GM19238 (cell line): ENCODE data around the gene RAB22A.

Experiments
- DNase-seq: peaks from one replicate; pipeline ENCODE4 v3.0.0; 2011; ENCODE audit warnings: low spot score; ENCODE audit not compliant: insufficient read length

The RAB22A gene

DNA sequence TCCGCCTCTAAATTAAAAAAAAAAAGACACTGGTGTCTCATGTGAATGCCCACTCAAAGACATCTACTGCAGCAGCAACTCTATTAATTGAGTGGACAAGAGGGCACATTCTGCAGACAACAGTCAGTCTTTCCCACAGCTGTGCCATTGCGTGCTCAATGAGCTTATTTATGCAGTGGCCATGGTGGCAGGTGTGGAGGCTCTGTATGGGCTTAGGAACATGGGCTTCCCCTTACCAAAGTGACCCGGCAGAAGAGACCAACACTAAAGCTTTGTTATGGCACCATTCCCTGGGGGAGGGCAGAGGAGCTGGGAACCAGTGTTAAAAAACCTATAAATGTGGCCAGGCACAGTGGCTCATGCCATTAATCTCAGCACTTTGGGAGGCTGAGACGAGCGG, 75.3 kb downstream of the RAB22A start:
- no peak for DNase-seq

GRCh38 chr20:58388028-58388601, 78.6 kb downstream of the RAB22A start:
- DNase-seq: no peak

GRCh38 chr20:58388882-58389323, 79.4 kb downstream of the RAB22A start, which contains the start of gene VAPB:
Gene VAPB, plus strand, starts transcription at chr20:58389229. Its CDS starts 231 bp downstream, at chr20:58389460.
- DNase-seq: peak; percentile 83

DNA sequence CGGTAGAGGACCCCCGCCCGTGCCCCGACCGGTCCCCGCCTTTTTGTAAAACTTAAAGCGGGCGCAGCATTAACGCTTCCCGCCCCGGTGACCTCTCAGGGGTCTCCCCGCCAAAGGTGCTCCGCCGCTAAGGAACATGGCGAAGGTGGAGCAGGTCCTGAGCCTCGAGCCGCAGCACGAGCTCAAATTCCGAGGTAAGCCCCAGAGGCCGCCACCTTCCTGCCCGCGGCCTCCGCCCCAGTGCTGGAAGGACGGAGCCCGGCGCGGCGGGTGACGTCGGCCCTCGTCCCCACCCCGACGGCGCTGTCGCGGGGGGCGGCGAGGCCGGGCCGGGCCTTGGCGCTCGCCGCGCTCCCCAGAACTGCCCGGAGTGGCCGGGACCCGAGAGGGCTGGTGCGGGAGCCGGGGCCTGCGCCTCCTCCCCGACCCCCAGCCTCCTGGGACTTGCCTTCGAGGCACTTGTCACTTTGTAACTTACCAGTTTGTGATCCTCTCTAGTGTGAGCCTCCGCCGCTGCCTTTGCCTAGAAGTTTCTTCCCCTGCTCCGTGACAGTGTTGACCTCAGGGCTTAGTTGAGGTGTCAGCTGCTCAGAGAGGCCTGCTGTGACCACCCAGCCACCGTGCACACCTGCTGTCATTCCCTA, 79.9 kb downstream of the RAB22A start:
- peak; percentile 13 for DNase-seq

DNA sequence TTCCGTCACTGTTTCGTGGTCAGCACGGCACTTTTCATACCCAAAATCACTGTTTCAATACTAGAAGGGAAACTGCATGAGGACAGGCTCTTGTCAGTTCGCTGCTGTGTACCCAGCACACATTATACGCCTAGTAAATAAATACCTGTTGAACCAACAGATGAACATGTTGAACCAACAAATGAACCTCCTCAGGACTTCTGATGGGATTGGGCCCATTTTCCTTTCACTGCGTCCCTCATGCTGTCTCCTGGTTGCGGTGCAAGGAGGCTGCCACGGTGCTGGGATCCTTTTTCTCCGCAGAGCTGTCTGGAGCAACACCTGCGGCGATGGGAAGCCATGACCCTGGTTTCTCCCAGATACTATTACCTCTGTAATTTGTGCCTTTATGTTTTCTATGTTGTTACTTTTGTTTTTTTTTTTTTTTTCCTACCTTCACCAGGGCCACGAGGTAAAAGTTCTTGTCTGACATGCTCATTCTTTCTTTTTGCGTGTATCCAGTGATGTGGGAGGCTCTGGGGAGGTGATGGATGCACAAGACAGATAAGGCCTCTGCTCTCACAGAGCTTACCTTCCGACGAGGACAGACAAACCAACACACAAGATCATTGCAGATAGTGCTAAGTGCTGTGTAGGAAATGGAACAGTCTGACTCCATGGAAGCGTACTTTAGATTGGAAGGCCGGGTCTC, 80.6 kb downstream of the RAB22A start:
- no peak for DNase-seq

DNA sequence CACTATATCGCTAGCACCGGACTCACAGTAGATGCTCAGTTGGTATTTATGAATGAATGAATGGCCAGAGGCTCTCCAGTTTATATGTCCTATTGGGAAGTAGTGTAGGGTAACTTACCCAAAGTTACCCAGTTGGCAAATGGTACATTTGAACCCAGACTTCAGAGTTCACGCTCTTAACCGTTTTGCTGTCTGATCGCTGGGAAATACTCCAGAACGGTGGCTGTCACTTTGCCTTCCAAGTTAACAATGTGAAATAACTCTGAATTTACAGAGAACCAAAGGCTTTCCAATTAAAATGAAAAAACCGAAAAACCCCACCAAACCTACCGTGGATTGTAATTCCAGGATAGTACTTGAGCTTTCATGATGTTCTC, 81.1 kb downstream of the RAB22A start:
- no peak for DNase-seq

GRCh38 chr20:58392286-58392685, 82.8 kb downstream of the RAB22A start:
- DNase-seq: no peak

GRCh38 chr20:58393299-58393698, 83.8 kb downstream of the RAB22A start:
- no peak for DNase-seq

DNA sequence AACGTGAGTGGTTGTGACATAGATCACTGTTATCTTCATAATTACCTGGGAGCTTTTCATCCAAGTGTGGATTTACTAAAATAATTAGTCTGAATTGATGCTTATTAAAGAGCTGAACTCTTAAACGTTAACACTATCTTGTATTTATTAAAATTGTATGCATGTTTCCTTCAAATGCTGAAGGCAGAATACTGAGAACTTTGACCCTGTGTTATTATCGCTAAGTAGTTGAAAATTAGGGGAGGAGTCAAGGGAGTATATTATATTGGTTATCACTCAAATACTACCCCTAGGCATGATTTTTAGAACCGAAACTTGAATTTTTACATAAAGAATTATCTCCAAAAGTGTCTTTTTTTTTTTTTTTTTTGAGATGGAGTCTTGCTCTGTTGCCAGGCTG, 85.3 kb downstream of the RAB22A start:
- DNase-seq: no peak

- no peak for DNase-seq
Observed at GRCh38 chr20:58395604-58396003, 86.1 kb downstream of the RAB22A start.

DNA sequence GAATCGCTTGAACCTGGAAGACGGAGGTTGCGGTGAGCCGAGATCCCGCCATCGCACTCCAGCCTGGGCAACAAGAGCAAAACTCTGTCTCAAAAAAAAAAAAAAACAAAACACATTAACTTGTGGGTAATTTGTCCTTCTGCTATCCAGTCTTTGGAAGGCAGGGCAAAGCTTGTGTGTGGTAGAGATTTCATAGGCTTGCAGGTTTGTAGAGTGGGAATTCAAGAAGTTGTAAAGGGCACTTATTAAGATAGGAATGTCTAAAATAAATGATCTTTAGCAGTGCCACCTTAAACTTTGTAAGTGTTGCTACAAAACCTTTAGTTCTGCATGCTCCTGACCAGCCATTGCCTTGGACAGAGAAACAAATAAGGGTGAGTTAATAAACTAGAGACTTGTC, 87.9 kb downstream of the RAB22A start:
- no peak for DNase-seq

GRCh38 chr20:58398254-58398653, 88.7 kb downstream of the RAB22A start:
- DNase-seq: no peak

DNA sequence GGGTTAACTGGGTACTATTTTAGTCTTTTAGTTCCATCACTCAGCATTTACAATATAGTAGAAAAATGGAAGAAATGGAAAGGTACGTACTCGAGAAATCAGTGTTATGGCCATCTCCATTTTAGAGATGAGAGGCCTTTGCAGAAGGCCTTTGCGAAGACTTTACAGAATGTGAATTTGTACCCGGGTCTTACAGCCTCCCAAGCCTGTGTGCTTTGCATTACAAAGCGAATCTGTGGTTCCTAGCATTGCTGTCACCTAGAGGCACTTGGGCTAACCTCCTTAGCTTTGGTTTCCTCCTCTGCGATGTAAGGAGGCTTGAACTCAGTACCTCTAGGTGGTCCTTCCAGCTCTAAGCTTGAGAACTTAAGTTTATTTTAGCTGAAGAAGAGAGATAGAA, 90.4 kb downstream of the RAB22A start:
- no peak for DNase-seq

DNA sequence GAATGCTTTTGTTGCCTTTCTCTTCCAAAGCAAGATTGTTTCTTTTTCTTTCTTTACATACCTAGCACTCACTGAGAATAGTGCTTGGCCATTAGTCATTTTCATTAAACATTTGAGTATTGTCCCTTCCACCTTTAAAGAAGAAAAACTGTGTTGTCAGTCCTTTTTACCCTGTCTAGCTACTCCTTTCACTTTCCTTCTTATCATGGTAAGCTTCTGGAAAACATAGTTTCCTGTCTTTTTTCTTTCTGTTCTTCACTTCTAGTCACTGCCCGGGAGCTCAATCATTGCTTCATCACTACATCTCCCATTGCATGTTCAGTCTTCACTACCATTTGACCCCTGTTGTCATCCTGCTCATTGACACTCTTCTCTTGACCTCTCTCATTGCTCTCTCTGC, 91.6 kb downstream of the RAB22A start:
- DNase-seq: no peak

GRCh38 chr20:58402305-58402704, 92.8 kb downstream of the RAB22A start:
- DNase-seq: no peak

DNA sequence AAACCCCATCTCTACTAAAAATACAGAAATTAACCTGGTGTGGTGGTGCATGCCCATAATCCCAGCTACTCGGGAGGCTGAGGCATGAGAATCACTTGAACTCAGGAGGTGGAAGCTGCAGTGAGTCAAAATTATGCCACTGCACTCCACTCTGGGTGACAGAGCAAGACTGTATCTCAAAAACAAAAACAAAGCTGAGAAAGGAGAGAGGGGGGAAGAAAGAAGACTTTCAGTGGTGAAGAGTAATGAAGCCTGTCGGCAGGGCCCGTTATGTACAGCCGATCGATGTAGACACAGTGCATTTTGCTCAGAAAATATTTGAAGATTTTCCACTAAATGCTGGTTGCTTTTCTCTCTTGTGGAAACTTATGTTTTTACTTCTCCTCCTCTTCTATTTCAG, 93.3 kb downstream of the RAB22A start:
- no peak for DNase-seq

GRCh38 chr20:58403272-58403671, 93.8 kb downstream of the RAB22A start:
- no peak for DNase-seq

DNA sequence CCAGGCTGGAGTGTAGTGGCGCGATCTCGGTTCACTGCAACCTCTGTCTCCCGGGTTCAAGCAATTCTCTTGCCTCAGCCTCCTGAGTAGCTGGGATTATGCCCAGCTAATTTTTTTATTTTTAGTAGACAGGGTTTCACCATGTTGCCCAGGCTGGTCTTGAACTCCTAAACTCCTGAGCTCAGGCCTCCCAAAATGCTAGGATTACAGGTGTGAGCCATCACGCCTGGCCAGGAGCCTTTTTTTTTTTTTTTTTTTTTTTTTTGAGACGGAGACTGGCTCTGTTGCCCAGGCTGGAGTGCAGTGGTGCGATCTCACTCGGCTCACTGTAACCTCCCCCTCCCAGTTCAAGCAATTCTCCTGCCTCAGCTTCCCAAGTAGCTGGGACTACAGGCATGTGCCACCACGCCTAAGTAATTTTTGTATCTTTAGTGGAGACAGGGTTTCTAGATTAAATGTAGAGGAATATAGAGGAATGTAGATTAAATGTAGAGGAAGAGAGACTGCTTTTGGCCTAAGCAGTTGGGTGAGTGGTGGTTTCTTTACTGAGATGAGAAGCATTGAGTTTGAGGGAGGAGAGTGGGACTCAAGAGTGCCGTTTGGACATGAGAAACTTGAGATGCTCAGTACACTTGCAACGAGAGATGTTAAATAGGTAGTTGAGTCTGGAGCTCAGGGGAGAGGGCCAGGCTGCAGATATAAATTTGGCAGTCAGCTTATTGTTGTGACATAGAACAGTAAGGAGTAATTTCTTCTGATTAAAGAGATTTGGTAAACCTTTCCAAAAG, 96.2 kb downstream of the RAB22A start:
- no peak for DNase-seq

DNA sequence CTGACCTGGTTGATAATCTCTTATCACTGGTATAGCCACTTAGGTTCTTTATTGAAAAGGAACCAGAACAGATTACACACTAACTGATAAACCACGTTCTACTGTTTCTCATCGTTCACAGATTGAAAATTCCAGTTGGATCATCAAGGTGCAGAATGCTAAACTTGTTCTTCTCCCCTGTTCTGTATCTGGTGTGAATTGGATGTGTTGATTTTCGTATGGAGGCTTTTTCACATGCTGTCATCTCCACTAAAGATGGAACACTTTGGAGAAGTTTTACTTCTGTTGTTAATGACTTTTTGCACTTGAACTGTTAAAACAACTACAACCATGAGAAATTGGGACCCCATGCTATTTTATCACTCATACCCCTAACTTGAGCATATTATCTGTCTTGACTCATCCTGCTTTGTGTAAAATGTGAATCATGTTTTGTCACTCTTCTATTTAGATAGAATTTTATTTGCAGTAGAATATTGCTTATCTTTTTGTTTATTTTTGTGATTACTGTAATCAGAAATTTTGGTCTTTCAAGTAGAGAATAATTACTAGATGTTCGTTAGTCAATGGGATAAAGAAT, 97.0 kb downstream of the RAB22A start:
- DNase-seq: no peak

DNA sequence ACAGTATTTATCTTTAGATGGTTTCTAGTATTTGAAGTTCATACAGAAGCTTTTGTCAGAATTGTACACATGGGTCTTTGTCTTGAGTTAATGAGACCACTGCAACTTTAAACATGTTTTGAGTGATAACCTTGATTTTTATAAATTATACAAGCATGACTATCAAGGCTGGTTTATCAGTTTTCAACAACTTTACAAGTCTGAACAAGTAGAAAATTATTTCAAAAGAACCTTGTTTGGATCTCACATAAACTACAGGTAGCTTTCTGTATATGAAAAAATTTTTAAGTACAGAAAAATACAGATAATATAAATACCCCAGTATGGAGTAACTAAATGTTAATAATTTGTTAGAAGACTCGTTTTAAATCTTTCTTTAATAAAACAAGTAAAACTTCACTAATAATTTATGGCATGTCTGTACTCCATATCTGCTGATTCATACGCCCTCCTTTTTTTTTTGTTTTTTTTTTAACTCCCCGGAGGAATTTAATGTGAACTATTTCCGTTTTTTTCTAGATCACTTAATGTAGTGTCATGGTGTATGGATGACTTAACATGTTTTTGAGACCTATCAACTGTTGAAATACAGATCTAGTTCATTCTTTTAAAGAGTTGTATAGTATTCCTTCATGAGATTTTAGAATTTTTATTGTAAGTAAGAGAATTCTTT, 97.8 kb downstream of the RAB22A start:
- no peak for DNase-seq

- DNase-seq: peak; percentile 29
Observed at GRCh38 chr20:58407966-58408557, 98.5 kb downstream of the RAB22A start.
